HG03108 (cell line): ENCODE results near the gene DCK.

ENCODE experiments used
- ATAC-seq: cut with Tn5 transposase; IDR thresholded peaks from one replicate; pipeline ENCODE4 v1.9.1; 2021; ENCODE audit warnings: moderate library complexity; ENCODE audit not compliant: unreplicated experiment

DCK gene

GRCh38 chr4:70993181-70994068, at the start of gene DCK:
TSS of gene DCK (plus strand) at chr4:70993649. CDS start at chr4:70993836, 187 bp downstream.
- ATAC-seq = peak; percentile 76

GRCh38 chr4:70945046-70945445, 48.4 kb upstream of the DCK start:
- ATAC-seq = no peak

DNA sequence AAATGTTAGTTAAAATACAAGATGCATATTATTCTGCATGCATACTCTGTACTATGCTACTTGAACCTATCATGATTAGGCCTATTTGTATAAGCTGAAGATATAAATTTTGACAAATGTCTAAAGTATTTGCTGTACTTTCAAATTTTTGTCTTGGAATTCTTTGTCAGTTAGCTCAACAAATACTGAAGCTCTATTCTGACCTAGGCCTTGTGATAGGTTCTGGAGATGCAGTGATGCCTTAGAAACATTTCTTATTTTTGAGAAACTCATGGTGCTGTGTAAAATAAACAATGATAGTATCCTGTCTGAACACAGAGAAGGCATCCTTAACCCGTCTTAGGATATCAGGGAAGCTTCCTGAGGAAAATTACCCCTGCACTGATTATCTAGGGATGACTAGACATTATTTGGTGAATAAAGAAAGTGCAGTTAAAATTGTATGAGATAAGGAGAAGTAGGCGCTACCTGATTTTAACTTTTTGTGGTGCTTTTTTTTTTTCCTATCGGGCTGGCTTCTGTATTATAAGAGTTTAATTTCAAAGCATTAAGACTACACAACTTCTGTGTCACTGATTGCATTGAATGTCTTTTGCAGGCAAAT, 47.9 kb upstream of the DCK start:
- ATAC-seq = no peak

GRCh38 chr4:70946939-70947338, 46.5 kb upstream of the DCK start:
- ATAC-seq = no peak

- no peak for ATAC-seq
Observed at GRCh38 chr4:70948665-70949260, 44.7 kb upstream of the DCK start.

GRCh38 chr4:70954032-70954431, 39.4 kb upstream of the DCK start:
- no peak for ATAC-seq

GRCh38 chr4:70956549-70957210, 36.8 kb upstream of the DCK start:
- ATAC-seq = no peak

DNA sequence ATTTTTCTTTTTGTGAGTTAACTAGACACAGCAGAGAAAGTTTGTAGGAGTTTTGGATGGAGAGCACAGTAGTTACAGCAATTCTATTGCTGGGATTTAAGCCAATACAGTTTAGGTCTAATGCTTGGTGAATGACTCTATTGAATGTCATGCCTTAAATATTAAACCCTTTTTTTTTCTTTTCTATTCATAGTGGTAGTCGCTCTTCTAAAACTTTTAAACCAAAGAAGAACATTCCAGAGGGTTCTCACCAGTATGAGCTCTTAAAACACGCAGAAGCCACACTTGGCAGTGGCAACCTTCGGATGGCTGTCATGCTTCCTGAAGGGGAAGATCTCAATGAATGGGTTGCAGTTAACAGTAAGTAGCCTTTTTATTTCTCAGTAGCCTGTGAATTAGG, 34.8 kb upstream of the DCK start:
- ATAC-seq = no peak

GRCh38 chr4:70969076-70969475, 24.4 kb upstream of the DCK start:
- no peak for ATAC-seq

- no peak for ATAC-seq
Observed at GRCh38 chr4:70976252-70976651, 17.2 kb upstream of the DCK start.

DNA sequence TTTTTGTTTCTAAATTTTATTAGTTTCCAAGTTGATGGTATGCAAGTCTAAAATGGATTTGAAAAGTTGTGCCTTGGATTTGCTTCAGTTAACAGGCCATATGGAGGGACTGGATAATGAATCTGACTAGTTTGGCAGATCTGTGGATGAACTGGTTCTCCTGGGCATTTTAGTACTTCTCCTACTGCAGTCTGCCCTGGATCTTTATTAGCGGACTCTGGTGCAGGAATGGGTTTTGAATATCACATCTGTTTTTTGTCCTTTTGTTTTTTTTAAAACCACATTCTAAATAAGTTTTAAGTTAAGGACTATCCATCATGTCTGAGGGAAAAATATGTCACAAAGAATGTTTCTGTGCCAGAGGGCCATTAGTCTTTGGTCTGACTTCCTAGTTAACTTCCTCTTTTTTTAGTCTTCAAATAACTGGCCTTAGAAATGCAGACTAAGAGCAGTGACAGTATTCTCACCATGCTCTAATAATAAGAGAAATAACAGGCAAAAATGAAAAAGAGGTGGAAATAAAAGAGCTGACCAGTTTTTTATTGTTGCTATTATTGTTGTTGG, 13.9 kb upstream of the DCK start:
- ATAC-seq = no peak

DNA sequence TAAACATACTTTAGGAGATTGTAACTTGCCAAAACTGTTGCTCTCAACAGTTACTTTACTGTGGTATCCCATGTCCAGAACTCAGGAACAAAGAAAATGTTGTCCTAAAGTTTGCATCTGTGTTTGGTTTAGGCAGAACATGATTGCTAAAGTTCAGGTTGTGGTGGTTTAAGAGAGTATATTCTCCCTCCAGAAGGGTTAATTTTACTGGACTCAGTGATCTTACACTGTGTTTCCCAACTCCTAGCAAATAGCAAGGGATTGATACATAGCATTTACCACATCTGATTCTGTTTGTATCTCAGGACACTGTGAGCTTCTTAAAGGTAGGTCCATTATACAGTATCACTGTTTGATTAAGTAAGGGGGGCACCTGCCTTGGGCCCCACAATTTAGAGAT, 13.3 kb upstream of the DCK start:
- ATAC-seq = no peak

GRCh38 chr4:70984106-70984505, 9.3 kb upstream of the DCK start:
- ATAC-seq = no peak

DNA sequence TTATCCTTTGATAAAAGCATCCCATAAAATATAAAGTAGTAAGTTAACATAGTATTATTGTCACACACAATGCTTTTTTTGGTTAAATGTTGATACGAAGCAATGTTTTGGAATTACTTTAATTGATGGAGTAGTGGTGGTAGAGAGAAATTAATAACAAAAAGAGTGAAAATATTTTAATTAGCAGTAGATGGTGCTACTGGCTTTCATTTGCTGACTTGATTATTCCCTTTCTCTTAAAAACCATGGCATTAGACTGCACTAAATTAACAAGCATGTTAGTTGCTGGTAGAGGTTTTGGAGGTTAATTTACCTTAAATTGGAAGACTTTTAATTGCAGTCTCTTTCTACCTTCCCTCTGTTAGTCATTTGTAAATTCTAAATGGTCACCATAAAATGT, 8.9 kb upstream of the DCK start:
- no peak for ATAC-seq

DNA sequence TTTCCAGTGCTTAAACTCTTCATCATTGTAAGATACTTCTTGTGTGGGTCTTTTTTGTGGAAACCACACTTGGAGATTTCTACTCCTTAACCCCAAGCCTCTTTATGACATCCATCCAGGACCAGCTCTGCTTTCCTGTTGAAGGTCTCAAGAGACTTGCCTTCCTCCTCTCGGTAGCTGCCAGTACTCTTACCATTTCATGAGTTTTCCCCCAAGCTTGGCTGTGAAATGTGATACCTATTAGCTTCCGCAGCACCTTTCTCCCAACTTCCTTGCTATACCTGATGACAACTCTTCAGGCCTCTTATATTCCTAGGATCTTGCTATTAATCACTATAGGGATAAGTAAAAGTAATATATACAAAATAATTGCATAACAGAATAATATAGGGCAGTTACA, 1.9 kb upstream of the DCK start:
- ATAC-seq = no peak

DNA sequence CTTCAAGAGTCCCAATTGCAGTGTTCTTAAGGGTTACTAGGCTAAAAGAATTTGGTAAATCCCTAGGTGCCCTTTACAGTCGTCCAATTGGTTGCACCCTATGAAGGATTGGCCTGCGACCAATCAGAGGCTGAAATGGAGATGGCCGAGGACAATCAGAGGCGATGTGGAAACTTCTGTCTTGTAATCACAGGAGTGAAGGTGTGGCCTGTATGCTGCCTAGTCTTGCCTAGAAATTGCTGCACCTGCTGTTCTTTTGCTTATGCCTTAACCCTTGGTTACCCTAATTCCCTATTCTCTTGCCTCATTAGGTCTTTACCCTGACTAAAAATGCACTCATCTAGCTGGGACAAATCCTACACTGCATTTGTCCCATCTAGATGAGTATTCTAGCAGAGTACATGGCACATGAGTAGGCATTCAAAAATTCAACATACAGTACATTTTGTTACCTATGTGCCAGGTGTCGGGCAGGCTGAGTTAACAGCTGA, 1.0 kb upstream of the DCK start:
- ATAC-seq = no peak

DNA sequence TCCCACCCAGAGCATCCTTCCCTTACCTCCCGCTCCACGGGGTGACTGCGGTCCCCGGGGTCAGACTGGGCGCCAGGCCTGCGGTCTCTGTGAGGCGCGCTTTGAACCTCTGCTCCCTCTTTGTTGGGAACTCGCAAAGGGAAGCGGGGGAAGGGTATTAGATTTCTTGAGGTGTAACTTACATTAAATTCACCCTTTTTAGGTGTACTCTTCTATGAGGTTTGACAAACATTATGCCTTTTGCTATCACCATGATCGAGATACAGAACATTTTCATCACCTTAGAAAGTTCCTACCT, 569 bp downstream of the DCK start:
- no peak for ATAC-seq

DNA sequence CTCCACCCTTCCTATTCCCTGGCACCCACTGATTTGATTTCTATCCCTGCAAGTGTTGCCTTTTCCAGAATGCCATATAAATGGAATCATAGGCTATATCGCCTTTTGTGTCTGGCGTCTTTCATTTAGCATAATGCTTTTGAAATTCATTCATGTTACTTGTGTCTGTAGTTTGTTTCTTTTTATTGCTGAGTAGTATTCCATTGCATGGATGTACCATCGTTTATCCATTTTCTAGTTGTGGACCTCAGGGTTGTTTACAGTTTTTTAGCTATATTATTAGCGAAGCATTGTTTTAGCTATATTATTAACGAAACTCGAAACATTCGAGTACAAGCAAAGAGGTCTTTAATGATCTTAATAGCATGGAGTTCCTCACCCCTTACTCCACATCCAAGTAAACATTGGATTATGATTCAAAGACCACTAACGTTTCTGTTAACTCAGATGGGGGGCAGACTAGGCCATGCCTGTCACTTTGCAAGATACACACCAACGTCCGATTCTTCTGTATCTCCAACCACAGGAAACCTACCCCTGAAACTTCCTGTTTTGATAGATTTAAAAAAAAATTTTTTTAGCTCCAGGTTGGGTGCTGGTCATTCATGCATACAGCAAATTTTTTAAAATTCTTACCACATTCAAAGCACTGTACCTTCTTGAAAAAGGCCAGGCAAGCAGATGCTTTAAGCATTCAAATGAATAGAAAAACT, 1.1 kb downstream of the DCK start:
- peak; percentile 44 for ATAC-seq

DNA sequence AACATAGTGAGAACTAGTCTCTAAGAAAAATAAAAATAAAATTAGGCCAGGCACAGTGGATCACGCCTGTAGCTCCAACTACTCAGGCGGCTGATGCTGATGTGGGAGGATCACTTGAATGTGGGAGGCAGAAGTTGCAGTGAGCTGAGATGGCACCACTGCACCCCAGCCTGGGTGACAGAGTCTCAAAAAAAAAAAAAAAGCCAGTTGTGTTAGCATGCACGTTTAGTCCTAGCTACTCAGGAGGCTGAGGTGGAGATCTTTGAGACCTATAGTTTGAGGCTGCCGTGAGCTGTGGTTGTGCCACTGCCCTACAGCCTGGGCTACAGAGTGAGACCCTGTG, 2.5 kb downstream of the DCK start:
- no peak for ATAC-seq

GRCh38 chr4:70997036-70997435, 3.6 kb downstream of the DCK start:
- ATAC-seq = no peak

GRCh38 chr4:70997546-70997945, 4.1 kb downstream of the DCK start:
- ATAC-seq = no peak
